HL-60 (cell line): Measurements from ENCODE around the gene GNG11.

ENCODE experiments used
- POLR2AphosphoS5 ChIP-seq: IDR thresholded peaks from 2 replicates; pipeline ENCODE4 v1.6.1; 2012; ENCODE audit warnings: low read depth
- TF ChIP-seq, protein P1 (sequence below): IDR thresholded peaks from one replicate; pipeline ENCODE4 v1.5.1; 2011; ENCODE audit warnings: low read length, control low read depth, inconsistent platforms; ENCODE audit not compliant: insufficient read depth

DNA sequence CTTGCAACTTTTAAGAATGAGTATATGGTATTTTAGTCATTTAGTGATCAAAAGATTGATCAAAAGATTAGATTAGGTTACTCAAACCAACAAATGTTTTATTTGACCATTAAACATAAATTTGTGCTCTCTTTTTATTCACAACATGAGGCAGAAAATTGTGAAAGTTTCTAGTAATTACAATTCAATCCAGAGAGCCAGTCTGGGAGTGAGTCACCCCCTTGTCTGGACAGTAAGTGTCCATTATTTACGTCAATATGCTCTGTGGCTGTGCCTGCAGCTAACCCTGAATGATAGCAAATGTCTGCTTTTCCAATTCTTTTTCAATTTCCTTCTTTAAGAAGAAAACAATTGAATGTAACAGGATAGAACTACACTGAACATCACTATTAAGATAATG lies 27.9 kb downstream of the GNG11 start:
- TF ChIP-seq, protein P1, sequence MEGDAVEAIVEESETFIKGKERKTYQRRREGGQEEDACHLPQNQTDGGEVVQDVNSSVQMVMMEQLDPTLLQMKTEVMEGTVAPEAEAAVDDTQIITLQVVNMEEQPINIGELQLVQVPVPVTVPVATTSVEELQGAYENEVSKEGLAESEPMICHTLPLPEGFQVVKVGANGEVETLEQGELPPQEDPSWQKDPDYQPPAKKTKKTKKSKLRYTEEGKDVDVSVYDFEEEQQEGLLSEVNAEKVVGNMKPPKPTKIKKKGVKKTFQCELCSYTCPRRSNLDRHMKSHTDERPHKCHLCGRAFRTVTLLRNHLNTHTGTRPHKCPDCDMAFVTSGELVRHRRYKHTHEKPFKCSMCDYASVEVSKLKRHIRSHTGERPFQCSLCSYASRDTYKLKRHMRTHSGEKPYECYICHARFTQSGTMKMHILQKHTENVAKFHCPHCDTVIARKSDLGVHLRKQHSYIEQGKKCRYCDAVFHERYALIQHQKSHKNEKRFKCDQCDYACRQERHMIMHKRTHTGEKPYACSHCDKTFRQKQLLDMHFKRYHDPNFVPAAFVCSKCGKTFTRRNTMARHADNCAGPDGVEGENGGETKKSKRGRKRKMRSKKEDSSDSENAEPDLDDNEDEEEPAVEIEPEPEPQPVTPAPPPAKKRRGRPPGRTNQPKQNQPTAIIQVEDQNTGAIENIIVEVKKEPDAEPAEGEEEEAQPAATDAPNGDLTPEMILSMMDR = no peak
- TF ChIP-seq POLR2AphosphoS5 = no peak
